ENCODE results near the gene RTN4R.

RTN4R gene

GRCh38 chr22:20226760-20227350 is 41.3 kb downstream of the RTN4R start:
- no peak for DNase-seq

- DNase-seq: no peak
These were observed 41.9 kb downstream of the RTN4R start for GRCh38 chr22:20226077-20226716.

GRCh38 chr22:20225693-20225966 is 42.5 kb downstream of the RTN4R start:
- DNase-seq: no peak

DNA sequence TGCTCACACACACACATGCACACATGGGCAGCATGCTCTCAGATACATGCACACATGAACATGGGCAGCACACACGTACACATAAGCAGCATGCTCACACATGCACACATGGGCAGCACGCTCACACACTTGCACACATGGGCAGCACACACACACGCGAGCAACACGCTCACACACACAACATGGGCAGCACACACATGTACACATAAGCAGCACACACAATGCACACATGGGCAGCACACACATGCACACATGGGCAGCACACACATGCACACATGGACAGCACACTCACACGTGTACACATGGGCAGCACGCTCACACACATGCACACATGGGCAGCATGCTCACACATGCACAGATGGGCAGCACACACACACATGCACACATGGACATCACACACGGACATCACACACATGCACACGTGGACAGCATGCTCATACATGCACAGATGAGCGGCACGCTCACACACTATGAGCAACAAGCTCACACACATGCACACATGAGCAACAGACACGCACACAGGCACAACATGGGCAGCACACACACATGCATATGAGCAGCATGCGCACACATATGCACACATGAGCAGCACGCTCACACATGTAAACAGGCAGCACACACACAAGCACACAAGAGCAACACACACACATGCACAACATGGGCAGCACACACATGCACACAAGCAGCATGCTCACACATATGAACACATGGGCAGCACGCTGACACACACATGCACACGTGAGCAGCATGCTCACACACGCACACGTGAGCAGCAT is 43.0 kb downstream of the RTN4R start:
- no peak for DNase-seq

DNA sequence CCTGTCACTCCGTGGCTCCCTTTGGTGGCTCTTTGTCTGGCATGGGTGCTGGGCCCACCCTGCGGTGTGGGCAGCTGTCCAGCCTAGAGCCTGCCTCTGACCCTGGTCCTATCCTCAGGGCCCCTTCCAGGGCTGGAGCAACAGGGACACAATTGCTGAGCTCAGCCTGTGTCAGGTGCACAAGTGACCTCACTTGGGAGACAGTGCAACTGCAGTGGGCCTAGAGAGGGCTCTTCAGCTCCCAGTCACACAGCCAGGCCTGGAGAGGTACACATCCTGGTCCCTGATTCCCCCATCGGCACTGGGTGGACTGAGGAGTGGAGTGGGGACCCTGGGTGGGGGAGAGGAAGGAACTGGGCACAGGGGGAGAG is 43.9 kb downstream of the RTN4R start:
- no peak for DNase-seq

DNA sequence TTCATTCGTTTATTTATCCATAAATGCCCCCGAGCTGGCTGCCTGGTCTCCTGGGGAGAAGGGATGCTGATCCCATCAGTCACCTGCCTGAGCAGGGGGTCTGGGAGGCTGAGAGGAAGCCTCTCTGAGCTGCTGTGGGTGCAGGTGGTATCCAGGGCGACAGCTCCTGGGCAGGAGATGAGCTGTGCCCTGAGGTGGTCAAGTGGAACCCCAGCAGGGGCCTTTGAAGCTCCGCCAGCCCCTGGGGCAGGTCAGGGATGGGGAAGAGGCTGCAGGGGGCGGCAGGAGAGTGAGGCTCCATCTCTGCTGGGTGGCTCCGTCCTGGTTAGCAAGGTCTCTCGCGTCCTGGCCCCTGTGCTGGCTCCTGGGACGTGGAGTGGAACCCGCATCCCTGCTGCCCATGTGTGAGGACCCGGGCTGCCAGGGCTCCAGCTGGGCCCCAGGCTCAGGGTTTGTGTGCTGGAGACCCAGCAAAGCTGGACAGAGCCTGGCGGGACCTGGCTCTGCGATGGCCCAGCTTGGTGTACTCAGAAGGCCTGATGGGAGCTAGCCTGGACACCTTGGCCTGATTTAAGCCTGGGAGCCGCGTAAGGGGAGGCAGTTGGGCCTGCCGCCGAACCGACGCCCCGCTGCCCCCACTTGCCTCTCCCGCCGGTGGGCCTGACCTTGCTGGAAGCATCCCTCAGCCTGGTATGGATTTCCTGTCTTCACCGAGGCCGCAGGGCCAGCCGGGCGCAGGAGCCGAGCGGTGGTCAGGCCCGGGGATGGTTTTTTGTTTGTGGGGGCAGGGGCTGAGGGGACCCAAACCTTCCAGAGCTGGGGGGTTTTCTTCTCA is 44.5 kb downstream of the RTN4R start:
- DNase-seq: no peak

DNA sequence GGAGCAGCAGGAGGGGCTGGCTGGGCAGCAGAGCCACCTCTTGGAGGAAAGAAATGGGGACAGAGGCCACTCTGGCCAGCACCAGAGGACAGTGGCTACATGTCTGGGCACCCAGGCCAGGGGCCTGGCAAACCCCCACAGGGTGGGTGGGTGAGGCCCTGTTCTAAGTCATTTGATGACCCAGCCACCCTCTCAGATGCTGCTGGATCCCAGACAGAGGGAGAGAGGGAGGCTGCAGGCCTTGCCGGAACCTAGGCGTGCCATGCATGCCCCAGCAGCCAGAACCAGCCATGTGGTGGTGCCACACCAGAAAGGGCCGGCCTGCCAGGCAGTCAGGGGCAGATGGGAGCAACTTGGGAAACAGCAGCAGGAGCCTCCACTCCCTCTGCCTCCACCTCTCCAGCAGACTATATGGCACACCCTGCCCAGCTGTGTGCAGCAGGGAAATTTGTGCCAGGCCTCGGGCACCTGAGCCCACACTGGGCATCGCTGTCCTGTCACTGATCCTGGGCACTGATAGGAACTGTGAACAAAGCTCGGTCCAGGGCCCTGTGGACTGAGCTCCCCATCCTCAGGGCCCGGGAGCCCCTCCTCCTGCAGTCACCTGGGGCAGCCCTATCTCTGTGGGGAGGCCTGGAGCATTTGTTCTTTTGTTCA is 45.2 kb downstream of the RTN4R start:
- DNase-seq: no peak

DNA sequence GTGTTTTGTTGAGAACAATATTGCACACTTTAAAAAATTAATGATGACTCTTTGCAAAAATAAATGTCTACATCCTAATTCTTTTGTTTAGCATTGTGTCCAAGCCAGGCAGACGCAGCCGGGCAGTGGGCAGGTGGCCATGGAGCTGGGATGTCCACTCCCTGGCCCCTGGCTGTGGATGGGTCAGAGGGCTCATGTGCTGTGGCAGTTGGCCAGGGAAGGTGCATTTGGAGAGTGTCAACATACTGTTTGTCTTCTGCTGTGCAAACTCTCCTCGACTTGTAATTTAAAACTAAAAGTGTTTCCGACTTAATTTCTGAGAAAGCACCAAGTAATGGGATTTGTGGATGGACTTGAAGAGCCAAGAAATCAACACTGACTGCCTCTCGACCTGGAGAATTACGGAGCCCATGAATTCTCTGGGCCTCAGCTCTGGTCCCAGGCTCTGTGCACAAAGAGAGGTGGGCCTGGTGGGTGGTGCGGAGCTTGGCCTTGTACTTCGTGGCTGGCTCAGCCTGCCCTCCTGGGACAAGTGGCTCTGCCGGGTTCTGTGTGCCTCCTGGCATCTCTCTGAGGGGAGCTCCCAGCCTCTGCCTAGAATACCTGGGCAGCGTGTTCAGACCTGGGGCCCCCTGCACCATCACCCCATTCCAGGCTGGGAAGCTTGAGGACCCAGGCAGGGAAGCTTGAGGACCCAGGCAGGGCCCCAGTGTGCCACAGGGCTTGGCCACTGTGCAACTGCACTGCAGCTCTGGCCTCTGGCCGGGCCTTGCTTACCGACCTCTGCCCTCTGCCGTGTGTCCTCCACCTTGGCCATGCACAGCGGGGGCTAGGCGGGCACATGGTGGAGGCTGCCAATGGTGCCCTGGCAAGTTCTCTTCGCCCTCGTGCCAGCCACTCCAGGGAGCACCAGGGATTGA is 46.4 kb downstream of the RTN4R start:
- no peak for DNase-seq

- DNase-seq: no peak
These were observed 47.5 kb downstream of the RTN4R start for GRCh38 chr22:20220629-20221026.

GRCh38 chr22:20219667-20220628 is 48.2 kb downstream of the RTN4R start:
- no peak for DNase-seq

GRCh38 chr22:20218987-20219386 is 49.1 kb downstream of the RTN4R start:
- no peak for DNase-seq

GRCh38 chr22:20218326-20218872 is 49.7 kb downstream of the RTN4R start:
- DNase-seq: no peak

DNA sequence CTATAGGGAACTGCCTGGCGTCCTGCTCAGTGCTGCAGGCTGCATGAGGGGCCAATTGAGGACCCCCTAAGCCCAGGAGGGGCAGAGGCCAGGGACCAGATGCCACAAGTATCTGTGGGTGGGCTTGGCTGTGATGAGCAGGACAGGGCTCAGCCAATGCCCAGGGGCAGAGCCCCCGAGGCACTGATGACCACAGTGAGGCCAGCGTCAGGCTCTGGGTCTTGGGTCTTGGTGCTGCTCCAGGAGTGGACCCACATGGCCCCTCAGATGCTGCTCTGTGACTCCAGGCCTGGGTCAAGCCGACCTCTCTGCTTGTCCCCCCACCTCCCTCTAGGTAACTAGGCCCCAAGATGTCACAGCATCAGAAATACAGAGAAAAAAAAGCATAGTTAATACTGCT is 50.6 kb downstream of the RTN4R start:
- DNase-seq: no peak

DNA sequence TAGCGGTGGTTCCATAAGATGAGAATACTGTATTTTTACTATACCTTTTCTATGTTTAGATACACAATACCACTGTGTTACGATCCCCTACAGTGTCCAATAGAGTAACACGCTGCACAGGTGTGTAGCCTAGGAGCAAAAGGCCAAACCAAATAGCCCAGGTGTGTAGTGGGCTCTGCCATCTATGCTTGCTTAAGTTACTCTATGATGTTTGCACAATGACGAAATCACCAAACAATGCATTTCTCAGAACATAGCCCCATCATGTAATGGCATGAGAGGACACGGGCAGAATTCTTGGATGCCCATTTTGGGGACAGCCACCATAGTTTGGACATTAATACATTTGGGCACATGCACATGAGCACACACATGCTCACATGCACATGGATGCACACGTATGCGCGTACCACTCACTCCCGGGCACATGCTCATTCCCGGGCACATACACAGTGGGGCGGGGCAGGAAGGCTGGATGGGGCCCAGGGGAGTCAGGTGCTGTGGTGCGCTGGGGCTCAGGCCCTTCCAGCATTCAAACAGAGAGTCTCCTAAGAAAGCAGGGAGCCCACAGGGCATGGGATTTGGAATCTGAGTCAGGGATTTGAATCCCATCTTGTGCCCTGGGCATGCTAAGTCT is 51.1 kb downstream of the RTN4R start:
- peak; percentile 6 for DNase-seq

GRCh38 chr22:20215742-20216141 is 52.4 kb downstream of the RTN4R start:
- DNase-seq: no peak

- no peak for DNase-seq
These were observed 53.3 kb downstream of the RTN4R start for GRCh38 chr22:20214853-20215252.

- DNase-seq: no peak
These were observed 54.0 kb downstream of the RTN4R start for GRCh38 chr22:20213833-20214708.

GRCh38 chr22:20212754-20213699 is 55.1 kb downstream of the RTN4R start:
- DNase-seq: no peak

All from NCI-H2029 (cell line).